Measurements from ENCODE around the gene SLC25A34. TPM values are rescaled to one million over a fixed set of nuclear protein-coding genes. Genes with fewer than 3 reads are reported as not detected.
A peak's percentile ranks its signal among the peaks of the same experiment; 100 is the strongest.

SLC25A34 gene
- total and polyA plus RNA-seq, 2 of the 13 experiments (the other 11 are each of a cell fraction or from before 2014, with no cell fraction given): 0.13 to 0.18 TPM

DNA sequence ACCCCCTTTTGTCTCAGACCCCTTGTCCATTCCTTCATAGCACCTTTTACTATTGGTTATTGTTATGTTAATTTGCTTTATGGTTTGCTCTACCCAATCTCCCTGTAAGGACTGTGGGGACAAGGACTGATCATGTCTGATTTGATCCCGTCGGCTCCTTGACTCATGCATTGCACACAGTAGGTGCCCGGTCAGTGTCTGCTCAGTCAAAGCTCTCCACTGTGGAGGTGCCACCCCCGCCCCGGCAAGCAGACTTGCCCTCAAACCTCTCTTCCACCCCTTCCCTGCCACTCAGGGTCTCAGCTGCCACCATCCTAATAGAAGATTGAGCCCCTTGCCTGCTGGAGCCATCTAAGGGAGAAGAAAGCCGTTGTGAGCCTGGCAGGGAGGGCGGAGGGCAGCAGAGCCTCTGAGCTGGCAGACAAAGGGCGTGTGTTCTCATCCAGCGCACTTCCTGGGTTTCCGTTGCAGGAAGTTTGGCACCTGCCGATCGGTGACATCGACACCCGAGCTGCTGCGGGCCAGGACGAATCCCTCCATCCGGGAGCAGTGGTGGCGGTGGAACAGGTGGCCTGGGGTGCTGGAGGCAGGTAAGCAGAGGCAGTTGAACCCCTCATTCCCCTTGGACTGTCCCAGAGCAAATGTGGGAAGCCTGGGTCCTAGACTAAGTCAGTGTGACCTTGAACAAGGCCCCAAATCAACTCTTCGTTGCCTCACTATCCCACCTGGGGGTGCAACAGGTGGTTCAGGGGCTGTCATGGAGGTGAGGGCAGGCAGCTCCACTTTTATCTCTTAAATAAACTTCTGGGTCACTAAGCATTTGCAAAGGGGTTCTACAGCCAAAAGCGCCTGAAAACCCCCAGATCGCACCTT is 20.3 kb downstream of the SLC25A34 start (continued):
- peak; percentile 6; the same call in 1 of the 2 replicates for TF ChIP-seq ZFX (CRISPR knock-in tag; IDR thresholded peaks at IDR 0.05; ENCODE audit: low read depth)

DNA sequence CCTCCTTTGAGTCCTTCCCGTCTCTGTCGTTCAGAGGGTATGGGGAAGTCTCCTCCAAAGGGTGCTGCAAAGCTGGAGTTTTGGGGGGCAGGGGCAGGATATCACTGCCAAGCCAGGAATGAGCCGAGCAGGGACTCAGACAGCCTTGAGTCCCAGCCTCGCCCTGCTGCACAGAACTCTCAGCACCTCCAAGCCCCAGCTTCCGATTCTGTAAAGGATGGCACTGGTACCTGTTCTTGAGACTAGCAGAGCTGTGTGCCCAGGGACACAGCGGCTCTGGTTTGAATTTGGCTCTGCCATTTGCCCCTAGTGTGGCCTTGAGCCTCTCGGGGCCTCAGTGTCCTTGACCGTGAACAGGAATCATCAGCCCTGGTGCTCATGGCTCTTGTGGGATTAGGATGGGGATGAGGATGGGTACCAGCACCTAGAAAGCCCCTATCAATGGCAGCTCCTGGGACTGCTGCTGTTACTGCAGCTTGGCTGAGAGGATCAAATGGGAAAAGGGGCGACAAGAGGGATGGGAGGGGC is 21.0 kb downstream of the SLC25A34 start:
- H3K9me3 ChIP-seq (ENCODE audit: low read length): no peaks in the 10 kb centered on the region
- peak overlapping the region; percentile 91 for H3K4me2 ChIP-seq (ENCODE audit: low read depth, low read length)
- no peak overlapping the region for H3K9ac ChIP-seq (ENCODE audit: insufficient read depth, low read depth, low read length)
- H2AFZ ChIP-seq (ENCODE audit: low read length): no peak overlapping the region
- H3K27ac ChIP-seq (ENCODE audit: extremely low read length, insufficient read depth, low read length): no peak overlapping the region
- DNase-seq (ENCODE audit: low spot score) (no peak), FAIRE-seq (no peak), ATAC-seq (peak; percentile 32)
- ChIA-PET POLR2A (interaction anchor here (0.6 to 1.5 kb wide), 4 partner anchors 10 to 35 kb away, joined by 3 to 4 read pairs (median 3); no protein-coding TSS in a partner anchor), CTCF (ENCODE audit: low intra/inter-chr PET ratio, low total read pairs) (no interaction called here)
- in situ Hi-C loops (cut with HindIII; ENCODE audit: extremely low pct_ligation_motif_present, low pct_unique_long_range_greater_than_20kb) (no loop called here), intact Hi-C loops (cut with micrococcal nuclease; ENCODE audit: unreplicated experiment) (no loop called here)
- peaks cover 2% of the 10 kb centered on the region for H3K79me2 ChIP-seq (ENCODE audit: insufficient read depth, low read length)
- H3K4me1 ChIP-seq (ENCODE audit: insufficient read depth, low read length): peaks cover 57% of the 10 kb centered on the region
- H3K27me3 ChIP-seq (ENCODE audit: control insufficient read depth in 1 of 2, insufficient read depth in 2 of 2, low read length in 2 of 2): peaks cover 0 to 20% of the 10 kb centered on the region in 2 experiments; a peak in 3 of 5 replicates
- H3K4me3 ChIP-seq (replicated peaks in 1 of 3; ENCODE audit: insufficient read depth in 1 of 3, low read depth in 2 of 3, low read length in 3 of 3): peak overlapping the region in 2 of 3 experiments; percentile 13 to 82; a peak in 1 of 6 replicates
- BruUV-seq (replicated peaks): TSS peak; percentile 49
- H4K20me1 ChIP-seq (ENCODE audit: insufficient read depth, low read length): no peaks in the 10 kb centered on the region
- no peaks in the 10 kb centered on the region for H3K36me3 ChIP-seq (replicated peaks in 1 of 2; ENCODE audit: control insufficient read depth in 1 of 2, insufficient read depth in 2 of 2, low read length in 2 of 2)
- 4% methylated on average over 3 of the region's 9 CpGs for WGBS (ENCODE audit: low lambda C conversion rate)
- TF ChIP-seq PAWR (CRISPR knock-in tag; IDR thresholded peaks at IDR 0.05; ENCODE audit: borderline replicate concordance) (no peak), ZNF143 (CRISPR knock-in tag; IDR thresholded peaks at IDR 0.05) (no peak), ZFX (CRISPR knock-in tag; IDR thresholded peaks at IDR 0.05; ENCODE audit: low read depth) (0 out of 2 replicates have a peak, but pooled peaks have one; percentile 4), FOXA1 (IDR thresholded peaks at IDR 0.05) (no peak), FOXA1 (CRISPR knock-in tag; IDR thresholded peaks at IDR 0.05) (no peak), MED1 (CRISPR knock-in tag; IDR thresholded peaks at IDR 0.05) (no peak), ZSCAN25 (CRISPR knock-in tag; IDR thresholded peaks at IDR 0.05) (no peak), ELF1 (CRISPR knock-in tag; IDR thresholded peaks at IDR 0.05) (no peak), ZNF782 (CRISPR knock-in tag; IDR thresholded peaks at IDR 0.05; ENCODE audit: borderline replicate concordance) (no peak), RXRB (CRISPR knock-in tag; IDR thresholded peaks at IDR 0.05; ENCODE audit: borderline replicate concordance) (0 out of 2 replicates have a peak, but pooled peaks have one; percentile 40), RXRA (CRISPR knock-in tag; IDR thresholded peaks at IDR 0.05) (peak; percentile 15; the same call in 1 of the 2 replicates), RARA (CRISPR knock-in tag; IDR thresholded peaks at IDR 0.05) (peak; percentile 72), ZNF256 (CRISPR knock-in tag; conservative IDR thresholded peaks at IDR 0.05) (no peak), ZSCAN22 (CRISPR knock-in tag; IDR thresholded peaks at IDR 0.05) (no peak), SOX13 (IDR thresholded peaks at IDR 0.05) (no peak), SOX13 (CRISPR knock-in tag; conservative IDR thresholded peaks at IDR 0.05 in 1 of 2, IDR thresholded peaks at IDR 0.05 in 1 of 2) (0 out of 4 replicates have a peak, but pooled peaks of 1 of the 2 experiments have one; percentile 13), ZNF652 (CRISPR knock-in tag; IDR thresholded peaks at IDR 0.05; ENCODE audit: borderline replicate concordance, low read depth) (no peak)
- TF ChIP-seq, protein P1, sequence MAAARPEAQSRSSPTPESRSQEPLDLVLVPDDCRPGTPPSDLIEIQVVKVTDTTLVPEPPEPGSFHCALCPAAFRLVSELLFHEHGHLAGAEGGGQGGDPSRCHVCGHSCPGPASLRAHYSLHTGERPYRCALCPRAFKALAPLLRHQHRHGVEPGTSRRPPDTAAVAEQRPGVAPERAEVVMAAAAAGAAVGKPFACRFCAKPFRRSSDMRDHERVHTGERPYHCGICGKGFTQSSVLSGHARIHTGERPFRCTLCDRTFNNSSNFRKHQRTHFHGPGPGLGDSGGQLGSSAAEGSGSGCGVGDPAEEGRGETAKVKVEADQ (CRISPR knock-in tag; IDR thresholded peaks at IDR 0.05; ENCODE audit: borderline replicate concordance): no peak
- TF ChIP-seq, protein P2, sequence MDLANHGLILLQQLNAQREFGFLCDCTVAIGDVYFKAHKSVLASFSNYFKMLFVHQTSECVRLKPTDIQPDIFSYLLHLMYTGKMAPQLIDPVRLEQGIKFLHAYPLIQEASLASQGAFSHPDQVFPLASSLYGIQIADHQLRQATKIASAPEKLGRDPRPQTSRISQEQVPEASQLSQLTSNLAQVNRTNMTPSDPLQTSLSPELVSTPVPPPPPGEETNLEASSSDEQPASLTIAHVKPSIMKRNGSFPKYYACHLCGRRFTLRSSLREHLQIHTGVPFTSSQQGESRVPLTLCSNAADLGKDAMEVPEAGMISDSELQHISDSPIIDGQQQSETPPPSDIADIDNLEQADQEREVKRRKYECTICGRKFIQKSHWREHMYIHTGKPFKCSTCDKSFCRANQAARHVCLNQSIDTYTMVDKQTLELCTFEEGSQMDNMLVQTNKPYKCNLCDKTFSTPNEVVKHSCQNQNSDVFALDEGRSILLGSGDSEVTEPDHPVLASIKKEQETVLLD (CRISPR knock-in tag; IDR thresholded peaks at IDR 0.05; ENCODE audit: low read depth): no peak
